AG09309 (cell line): Measurements from ENCODE around the gene ATP5PB.

Experiments used
- DNase-seq: peaks from one replicate; pipeline ENCODE4 v3.0.0-alpha.2; 2010; ENCODE audit warnings: low read depth
- H3K4me3 ChIP-seq: 2 replicates; pipeline ENCODE4 v1.5.1; 2011; ENCODE audit warnings: mild to moderate bottlenecking, low read depth, low read length, moderate library complexity; ENCODE audit not compliant: control insufficient read depth
- CTCF ChIP-seq: IDR thresholded peaks from 2 replicates; pipeline ENCODE4 v1.5.1; 2011; ENCODE audit warnings: mild to moderate bottlenecking, low read depth, low read length, inconsistent platforms; ENCODE audit not compliant: insufficient read depth, control insufficient read depth; ENCODE audit errors: missing control alignments

Gene ATP5PB

GRCh38 chr1:111499026-111499785 is 49.9 kb downstream of the ATP5PB start:
- TF ChIP-seq CTCF, result no peak
- H3K4me3 ChIP-seq, result no peak overlapping the region
- no peak for DNase-seq

- DNase-seq, result no peak
- H3K4me3 ChIP-seq, result no peak overlapping the region
- TF ChIP-seq CTCF, result no peak
These were observed 52.4 kb downstream of the ATP5PB start for GRCh38 chr1:111501645-111502044.

- H3K4me3 ChIP-seq, result no peak within 1 kb of the TSS
- no peak for DNase-seq
- TF ChIP-seq CTCF, result no peak
These were observed 54.4 kb downstream of the ATP5PB start, which contains the start of the genes ADORA3 and TMIGD3 for GRCh38 chr1:111503585-111504060. Gene ADORA3, minus strand, starts transcription at chr1:111503633. Its CDS starts 279 bp downstream, at chr1:111503354. Gene TMIGD3, minus strand, starts transcription at chr1:111503633. Its CDS starts 279 bp downstream, at chr1:111503354.

GRCh38 chr1:111504097-111504496 is 54.8 kb downstream of the ATP5PB start:
- H3K4me3 ChIP-seq, result no peak overlapping the region
- DNase-seq, result no peak
- no peak for TF ChIP-seq CTCF

- DNase-seq, result no peak
- no peak overlapping the region for H3K4me3 ChIP-seq
- TF ChIP-seq CTCF, result no peak
These were observed 56.4 kb downstream of the ATP5PB start for GRCh38 chr1:111505641-111506119.

GRCh38 chr1:111506561-111506960 is 57.3 kb downstream of the ATP5PB start:
- TF ChIP-seq CTCF, result no peak
- H3K4me3 ChIP-seq, result no peak overlapping the region

More at GRCh38 chr1:111506561-111506960, 57.3 kb downstream of the ATP5PB start:
- DNase-seq, result no peak
